GM18505 (cell line): Measurements from ENCODE around the gene PHTF1.
"Not testable (repeated sequence)": the region's sequence is repeated elsewhere in the genome, so short reads cannot be mapped to it uniquely, and the experiment has no call there.

Experiments used
- ATAC-seq: cut with Tn5 transposase; IDR thresholded peaks from one replicate; pipeline ENCODE4 v1.9.1; 2021; ENCODE audit not compliant: unreplicated experiment
- POLR2A ChIP-seq: IDR thresholded peaks from 4 replicates; pipeline ENCODE4 v1.6.1; 2011; ENCODE audit warnings: borderline replicate concordance; ENCODE audit not compliant: insufficient read depth, insufficient read length; ENCODE audit errors: extremely low read depth

PHTF1 gene

GRCh38 chr1:113760102-113761080 lies 1.1 kb upstream of the PHTF1 start:
- TF ChIP-seq POLR2A = no peak
- no peak for ATAC-seq

- TF ChIP-seq POLR2A = no peak
- peak; percentile 63 for ATAC-seq
These were observed 504 bp downstream of the PHTF1 start for GRCh38 chr1:113758631-113759332.

GRCh38 chr1:113756461-113756860 lies 2.8 kb downstream of the PHTF1 start:
- no peak for TF ChIP-seq POLR2A
- no peak for ATAC-seq

- ATAC-seq = not testable (repeated sequence)
These were observed 6.0 kb downstream of the PHTF1 start for GRCh38 chr1:113753333-113753732.

GRCh38 chr1:113751516-113751915 lies 7.8 kb downstream of the PHTF1 start:
- TF ChIP-seq POLR2A = no peak
- no peak for ATAC-seq

- TF ChIP-seq POLR2A = no peak
- ATAC-seq = no peak
These were observed 8.2 kb downstream of the PHTF1 start for GRCh38 chr1:113751114-113751513.

GRCh38 chr1:113749402-113749801 lies 9.9 kb downstream of the PHTF1 start:
- no peak for TF ChIP-seq POLR2A
- no peak for ATAC-seq

- ATAC-seq = no peak
These were observed 11.9 kb downstream of the PHTF1 start for GRCh38 chr1:113747376-113747775.

GRCh38 chr1:113745425-113745824 lies 13.9 kb downstream of the PHTF1 start:
- no peak for TF ChIP-seq POLR2A
- ATAC-seq = no peak

More at GRCh38 chr1:113747376-113747775, 11.9 kb downstream of the PHTF1 start:
- no peak for TF ChIP-seq POLR2A

GRCh38 chr1:113744114-113744513 lies 15.2 kb downstream of the PHTF1 start:
- TF ChIP-seq POLR2A = no peak
- no peak for ATAC-seq

GRCh38 chr1:113742515-113742914 lies 16.8 kb downstream of the PHTF1 start:
- no peak for TF ChIP-seq POLR2A
- peak; percentile 73 for ATAC-seq

- ATAC-seq = no peak
- TF ChIP-seq POLR2A = no peak
These were observed 24.8 kb downstream of the PHTF1 start for GRCh38 chr1:113734357-113735055.

GRCh38 chr1:113732802-113733201 lies 26.5 kb downstream of the PHTF1 start:
- no peak for ATAC-seq
- TF ChIP-seq POLR2A = no peak
